Measurements from ENCODE around the gene MCC.

Gene MCC

DNA sequence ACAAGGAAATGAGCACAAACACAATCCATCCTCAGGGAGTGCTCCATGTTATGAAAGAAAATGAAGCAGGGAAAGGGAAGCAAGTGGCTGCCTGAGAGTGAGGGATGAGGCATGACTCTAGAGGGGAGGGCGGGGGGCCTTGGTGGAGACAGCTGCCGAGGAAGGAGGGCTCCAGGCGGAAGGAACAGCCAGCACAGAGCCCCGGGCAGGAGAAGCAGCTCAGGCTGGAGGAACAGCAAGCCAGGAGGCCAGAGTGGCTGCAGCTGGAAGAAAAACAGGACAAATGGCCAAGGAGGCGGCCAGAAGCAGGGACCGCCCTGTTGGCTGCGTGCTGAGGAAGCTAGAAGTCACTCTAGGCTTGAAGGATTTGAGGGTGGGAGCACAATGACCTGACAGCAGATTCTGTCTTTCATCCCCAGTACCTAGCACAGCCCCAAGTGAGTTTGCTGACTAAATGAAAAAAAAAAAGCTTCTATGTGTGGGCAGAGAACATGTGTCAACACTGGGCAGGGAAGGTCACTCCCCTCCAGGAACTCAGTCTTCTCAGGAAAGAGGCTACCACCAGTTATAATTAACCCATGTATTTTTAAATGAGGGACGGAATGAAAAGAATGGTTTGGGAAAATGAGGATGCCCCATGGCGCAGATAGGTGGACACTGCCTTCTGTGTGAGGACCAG, 368.9 kb downstream of the MCC start:
- Histone ChIP-seq H3K4me3 (replicated peaks; ENCODE audit: low read depth, low read length) (no peak overlapping the region), H3K36me3 (ENCODE audit: control insufficient read depth, insufficient read depth, low read length) (no peaks in the 10 kb centered on the region), H3K27me3 (replicated peaks; ENCODE audit: control insufficient read depth, insufficient read depth, low read length) (peaks cover 1% of the 10 kb centered on the region)
- DNase-seq (ENCODE audit: extremely low read depth, insufficient read length), result no peak
- TF ChIP-seq CTCF (IDR thresholded peaks at IDR 0.05; ENCODE audit: insufficient read depth, low read length, poor library complexity, severe bottlenecking), result no peak

DNA sequence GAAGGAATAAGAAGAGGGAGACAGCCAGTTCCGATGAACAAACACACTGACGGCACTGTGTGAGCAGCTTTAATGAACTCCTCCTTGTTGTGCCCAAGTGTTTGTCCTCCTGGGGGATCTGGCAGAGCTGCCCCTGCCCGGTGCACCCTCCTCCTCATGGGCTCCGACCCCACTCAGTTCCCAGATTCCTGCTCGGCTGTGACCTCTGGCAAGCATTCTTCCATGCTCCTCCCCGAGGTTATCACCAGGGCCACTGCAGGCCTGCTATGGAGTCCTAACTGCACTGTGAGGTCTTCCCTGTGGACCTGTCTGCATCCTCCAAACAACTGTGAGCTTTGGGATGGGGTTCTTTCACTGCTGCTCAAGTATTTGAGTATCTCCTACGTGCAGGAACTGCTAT, 369.5 kb downstream of the MCC start:
- Histone ChIP-seq H3K4me3 (replicated peaks; ENCODE audit: low read depth, low read length) (no peak overlapping the region), H3K36me3 (ENCODE audit: control insufficient read depth, insufficient read depth, low read length) (no peaks in the 10 kb centered on the region), H3K27me3 (replicated peaks; ENCODE audit: control insufficient read depth, insufficient read depth, low read length) (peaks cover 1% of the 10 kb centered on the region)
- no peak for DNase-seq (ENCODE audit: extremely low read depth, insufficient read length)
- TF ChIP-seq CTCF (IDR thresholded peaks at IDR 0.05; ENCODE audit: insufficient read depth, low read length, poor library complexity, severe bottlenecking), result no peak

GRCh38 chr5:113118298-113118697, 370.0 kb downstream of the MCC start:
- Histone ChIP-seq H3K36me3 (ENCODE audit: control insufficient read depth, insufficient read depth, low read length) (no peaks in the 10 kb centered on the region), H3K27me3 (replicated peaks; ENCODE audit: control insufficient read depth, insufficient read depth, low read length) (peaks cover 1% of the 10 kb centered on the region), H3K4me3 (replicated peaks; ENCODE audit: low read depth, low read length) (no peak overlapping the region)
- TF ChIP-seq CTCF (IDR thresholded peaks at IDR 0.05; ENCODE audit: insufficient read depth, low read length, poor library complexity, severe bottlenecking), result no peak
- DNase-seq (ENCODE audit: extremely low read depth, insufficient read length), result no peak

GRCh38 chr5:113117543-113118115, 370.6 kb downstream of the MCC start:
- no peak overlapping the region for H3K4me3 ChIP-seq (replicated peaks; ENCODE audit: low read depth, low read length)
- no peak for DNase-seq (ENCODE audit: extremely low read depth, insufficient read length)
- H3K27me3 ChIP-seq (replicated peaks; ENCODE audit: control insufficient read depth, insufficient read depth, low read length), result peaks cover 1% of the 10 kb centered on the region
- no peak for TF ChIP-seq CTCF (IDR thresholded peaks at IDR 0.05; ENCODE audit: insufficient read depth, low read length, poor library complexity, severe bottlenecking)
- H3K36me3 ChIP-seq (ENCODE audit: control insufficient read depth, insufficient read depth, low read length), result no peaks in the 10 kb centered on the region

- no peak for DNase-seq (ENCODE audit: extremely low read depth, insufficient read length)
- peaks cover 1% of the 10 kb centered on the region for H3K27me3 ChIP-seq (replicated peaks; ENCODE audit: control insufficient read depth, insufficient read depth, low read length)
- no peaks in the 10 kb centered on the region for H3K36me3 ChIP-seq (ENCODE audit: control insufficient read depth, insufficient read depth, low read length)
- no peak overlapping the region for H3K4me3 ChIP-seq (replicated peaks; ENCODE audit: low read depth, low read length)
- no peak for TF ChIP-seq CTCF (IDR thresholded peaks at IDR 0.05; ENCODE audit: insufficient read depth, low read length, poor library complexity, severe bottlenecking)
Observed at GRCh38 chr5:113115956-113116355, 372.3 kb downstream of the MCC start.

Data from GM06990 (cell line).